GM19043 (cell line): ENCODE data around the gene PABPN1.

Source experiments
- ATAC-seq: cut with Tn5 transposase; IDR thresholded peaks from one replicate; pipeline ENCODE4 v1.9.1; 2021; ENCODE audit warnings: low read depth; ENCODE audit not compliant: unreplicated experiment

The PABPN1 gene

DNA sequence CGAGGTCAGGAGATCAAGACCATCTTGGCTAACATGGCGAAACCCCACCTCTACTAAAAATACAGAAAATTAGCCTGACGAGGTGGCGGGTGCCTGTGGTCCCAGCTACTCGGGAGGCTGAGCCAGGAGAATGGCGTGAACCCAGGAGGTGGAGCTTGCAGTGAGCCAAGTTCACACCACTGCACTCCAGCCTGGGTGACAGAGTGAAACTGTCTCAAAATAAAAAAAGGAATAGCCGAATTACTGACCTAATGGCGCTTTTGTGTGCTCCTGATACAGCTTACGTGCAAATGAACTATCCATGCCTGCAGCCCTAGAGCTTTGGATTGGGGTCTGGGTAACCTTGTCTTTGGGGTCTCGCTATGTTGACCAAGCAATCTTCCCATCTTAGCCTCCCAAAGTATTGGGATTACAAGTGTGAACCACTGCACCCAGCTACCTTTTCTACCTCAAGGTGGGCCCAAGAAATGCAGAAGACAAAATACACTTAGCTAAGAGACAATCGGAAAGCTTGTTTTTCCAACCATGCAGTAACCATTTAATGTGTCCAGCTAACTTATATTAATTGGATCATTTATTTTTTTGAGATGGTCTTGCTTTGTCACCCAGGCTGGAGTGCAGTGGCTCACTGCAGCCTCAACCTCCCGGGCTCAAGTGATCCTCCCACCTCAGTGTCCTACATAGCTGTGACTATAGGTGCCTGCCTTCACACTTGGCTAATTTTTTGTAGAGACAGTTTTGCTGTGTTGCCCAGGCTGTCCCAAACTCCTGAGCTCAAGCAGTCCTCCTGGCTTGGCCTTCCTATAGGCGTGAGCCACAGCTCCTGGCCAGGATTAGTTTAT, 5.5 kb downstream of the PABPN1 start:
- no peak for ATAC-seq

DNA sequence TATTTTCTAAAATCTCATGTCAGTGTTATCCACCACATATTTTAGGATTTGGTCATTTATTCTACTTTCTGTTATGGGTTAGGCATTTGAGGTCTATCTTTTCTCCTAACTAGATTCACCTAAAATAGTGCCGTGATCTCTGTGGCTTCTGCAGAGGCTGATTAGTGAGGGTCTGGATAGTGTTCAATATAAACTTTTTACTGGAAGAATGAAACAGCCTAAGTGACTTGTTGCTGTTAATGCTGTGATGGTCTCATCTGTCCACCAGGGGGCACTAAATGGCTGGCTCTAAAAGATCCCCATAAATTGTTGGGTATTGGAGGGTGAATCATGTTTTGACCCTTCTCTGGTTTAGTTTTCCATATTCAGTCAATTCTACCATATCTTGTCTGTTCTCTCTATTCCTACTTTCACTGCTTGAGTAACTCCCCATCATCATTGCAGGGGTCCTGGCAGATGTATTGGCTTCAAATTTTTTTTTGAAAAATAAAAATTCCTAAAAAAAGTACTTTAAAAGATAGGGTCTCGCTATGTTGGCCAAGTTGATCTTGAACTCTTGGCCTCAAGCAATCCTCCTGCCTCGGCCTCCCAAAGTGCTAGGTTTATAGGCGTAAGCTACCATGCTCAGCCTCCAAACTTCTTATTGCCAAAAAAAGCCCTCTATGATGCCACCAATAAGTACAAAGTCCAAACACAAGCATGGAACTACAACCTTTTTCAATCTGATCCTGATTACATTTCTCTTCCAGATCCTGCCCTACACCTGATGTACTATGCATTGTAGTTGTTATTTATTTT, 6.9 kb downstream of the PABPN1 start:
- ATAC-seq: no peak

DNA sequence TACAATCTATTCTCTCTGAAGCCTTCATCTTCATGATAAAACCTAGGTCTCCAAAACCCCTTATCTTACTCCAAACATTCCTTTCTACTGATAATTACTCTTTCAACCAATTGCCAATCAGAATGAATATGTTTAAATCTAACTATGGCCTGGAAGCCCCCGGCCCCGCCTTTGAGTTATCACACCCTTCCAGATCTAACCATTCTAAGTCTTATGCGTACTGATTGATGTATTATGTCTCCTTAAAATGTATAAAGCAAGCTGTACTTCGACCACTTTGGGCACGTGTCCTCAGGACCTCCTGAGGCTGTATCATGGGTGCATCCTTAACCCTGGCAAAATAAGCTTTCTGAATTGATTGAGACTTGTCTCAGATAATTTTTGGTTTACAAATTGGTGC, 14.4 kb downstream of the PABPN1 start:
- ATAC-seq: no peak

DNA sequence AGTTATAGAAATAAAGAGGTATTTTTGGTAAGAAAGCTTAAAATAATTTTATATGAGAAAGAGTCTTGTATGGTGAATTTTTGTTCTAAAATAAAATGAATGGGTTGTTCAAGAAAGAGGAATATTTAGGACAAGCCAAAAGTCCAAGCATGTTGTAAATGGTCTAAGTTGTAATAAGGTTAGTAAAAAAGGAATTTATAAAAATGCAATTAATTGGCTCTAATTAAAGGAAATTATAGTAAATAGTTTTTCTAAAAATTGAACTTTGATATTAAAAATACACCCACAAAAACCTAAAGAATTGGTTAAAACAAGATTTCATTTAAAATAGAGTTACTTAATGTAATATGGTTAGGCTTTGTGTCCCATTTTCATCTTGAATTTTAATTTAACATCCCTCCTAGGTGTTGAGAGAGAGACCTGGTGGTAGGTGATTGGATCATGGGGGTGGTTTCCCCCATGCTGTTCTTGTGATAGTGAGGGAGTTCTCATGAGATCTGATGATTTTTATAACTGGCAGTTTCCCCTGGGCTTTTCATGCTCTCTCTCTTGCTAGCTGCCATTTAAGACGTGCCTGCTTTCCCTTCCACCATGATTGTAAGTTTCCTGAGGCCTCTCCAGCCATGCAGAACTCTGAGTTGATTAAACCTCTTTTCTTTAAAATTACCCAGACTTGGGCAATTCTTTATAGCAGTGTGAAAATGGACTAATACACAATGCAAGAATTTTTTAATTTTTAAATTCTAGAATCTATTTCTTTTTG, 18.4 kb downstream of the PABPN1 start:
- no peak for ATAC-seq

DNA sequence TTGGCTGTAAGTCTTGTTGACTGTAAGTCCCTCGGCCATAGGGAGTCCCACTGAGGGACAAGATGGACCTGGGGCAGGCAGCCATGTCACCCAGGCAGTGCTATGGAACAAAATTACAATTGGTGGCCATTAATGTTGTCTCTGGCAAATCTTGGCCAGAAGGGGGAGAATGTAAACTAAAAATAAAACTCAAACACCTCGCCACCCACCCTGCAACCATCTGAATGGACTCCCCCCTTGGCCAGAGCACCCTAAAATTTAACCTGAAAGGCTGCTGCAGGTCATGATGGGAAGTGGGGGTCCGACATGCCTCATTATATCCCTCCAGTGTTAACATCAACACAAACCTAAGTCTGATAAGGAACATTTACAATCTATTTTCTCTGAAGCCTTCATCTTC, 23.2 kb downstream of the PABPN1 start:
- ATAC-seq: no peak

DNA sequence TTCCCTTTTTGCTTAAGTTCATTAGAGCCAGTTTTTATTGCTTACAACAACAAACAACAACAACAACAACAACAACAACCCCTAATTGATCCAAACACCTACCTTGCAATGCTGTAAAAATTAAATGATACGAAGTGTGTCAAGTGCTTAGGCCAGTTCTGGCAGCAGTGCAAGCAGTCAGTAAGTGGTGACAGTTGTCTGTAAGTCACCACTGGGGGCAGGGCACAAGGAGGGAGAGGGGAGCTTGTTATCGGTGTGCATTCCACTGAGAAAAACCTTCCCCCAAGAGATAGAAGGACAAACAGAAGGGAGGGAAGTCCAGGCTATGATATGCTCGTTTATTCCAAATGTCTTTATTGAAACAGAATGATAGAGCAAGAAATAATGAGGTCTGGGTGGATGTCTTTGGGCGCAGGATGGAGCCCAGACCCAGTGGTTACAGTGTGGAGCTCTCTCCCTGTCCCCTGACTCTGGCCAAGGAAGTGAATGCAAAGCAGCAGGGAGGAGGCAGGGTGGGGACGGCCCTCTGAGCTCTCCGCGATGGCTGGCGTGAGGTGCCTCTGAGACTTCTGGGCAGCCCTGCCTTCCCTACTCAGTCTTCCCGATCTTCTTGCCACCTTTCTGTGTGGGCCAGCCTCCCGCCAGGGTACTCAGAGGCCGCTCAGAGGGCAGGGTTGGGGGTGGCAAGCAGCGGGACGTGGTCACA, 24.9 kb downstream of the PABPN1 start:
- ATAC-seq: no peak

DNA sequence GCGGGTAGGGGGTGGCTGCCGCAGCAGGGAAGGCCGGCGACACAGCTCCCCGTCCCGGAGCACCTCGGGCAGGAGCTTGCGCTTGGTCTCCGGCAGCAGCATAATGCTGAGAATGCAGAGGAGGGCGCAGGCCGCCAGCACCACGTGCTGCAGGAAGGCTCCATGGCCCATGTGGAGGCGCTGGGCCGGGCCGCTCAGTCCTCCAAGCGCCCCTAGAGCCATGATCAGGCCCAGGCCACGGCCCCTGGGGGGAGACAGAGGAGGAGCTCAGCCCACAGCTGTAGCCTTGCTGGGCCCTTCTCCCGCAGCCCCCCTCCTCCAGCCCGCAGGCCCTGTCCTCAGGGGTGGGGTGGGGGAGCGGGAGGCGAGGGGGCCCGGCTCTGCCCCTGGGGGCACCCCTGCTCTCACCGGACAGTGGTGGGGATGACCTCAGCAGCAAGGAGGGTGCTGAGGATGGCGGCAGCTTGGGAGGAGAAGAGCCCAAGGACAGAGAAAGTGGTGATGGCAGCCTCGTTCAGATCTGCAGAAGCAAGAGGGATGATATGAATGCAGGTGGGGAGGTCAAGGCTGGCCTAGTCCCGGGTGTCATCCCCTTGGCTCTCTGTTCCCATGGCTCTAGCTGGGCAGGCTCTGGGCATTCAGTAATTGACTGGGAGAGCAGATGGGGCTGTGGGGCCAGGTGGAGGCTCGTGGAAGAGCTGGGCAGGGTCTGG, 25.6 kb downstream of the PABPN1 start:
- no peak for ATAC-seq

DNA sequence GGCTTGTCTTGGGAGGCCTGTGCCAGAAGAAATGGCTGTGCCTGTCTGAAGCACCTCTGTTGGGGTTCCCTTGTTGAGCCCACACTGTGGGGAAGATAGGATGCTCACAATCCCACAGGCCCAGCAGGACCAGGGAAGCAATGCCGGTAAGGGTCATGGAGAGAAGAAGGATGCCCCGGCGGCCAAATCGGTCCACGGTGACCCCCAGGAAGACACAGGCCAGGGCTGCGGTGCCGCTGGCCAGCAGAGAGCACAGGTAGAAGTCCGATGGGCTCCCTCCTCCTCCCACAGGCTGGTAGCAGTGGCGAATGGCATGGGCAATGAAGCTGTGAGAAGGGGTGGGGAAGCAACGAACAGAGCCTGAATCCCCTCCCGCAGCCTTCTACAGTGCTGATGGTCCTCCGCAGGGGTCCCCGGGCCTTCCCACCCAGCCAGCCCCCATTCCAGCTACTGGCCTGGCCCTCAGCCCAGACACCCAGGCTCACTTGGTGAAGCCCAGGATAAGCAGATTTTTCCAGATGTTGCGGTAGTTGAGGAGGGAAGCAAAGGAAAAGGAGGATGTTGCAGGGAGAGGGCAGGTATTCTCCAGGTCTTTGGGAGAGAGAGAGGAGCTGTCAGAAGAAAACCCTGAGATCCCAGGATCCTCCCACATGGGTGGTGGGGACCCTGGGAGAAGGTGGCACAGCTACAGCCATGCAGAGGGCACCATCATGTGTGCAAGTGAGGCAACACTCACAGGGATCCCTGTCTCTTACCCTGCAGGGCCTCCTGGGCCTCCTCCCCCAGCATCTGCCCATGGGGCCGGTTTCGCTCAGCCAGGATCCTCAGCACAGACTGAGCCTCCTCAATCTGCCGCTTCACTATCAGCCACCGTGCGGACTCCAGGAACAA, 26.4 kb downstream of the PABPN1 start:
- no peak for ATAC-seq

DNA sequence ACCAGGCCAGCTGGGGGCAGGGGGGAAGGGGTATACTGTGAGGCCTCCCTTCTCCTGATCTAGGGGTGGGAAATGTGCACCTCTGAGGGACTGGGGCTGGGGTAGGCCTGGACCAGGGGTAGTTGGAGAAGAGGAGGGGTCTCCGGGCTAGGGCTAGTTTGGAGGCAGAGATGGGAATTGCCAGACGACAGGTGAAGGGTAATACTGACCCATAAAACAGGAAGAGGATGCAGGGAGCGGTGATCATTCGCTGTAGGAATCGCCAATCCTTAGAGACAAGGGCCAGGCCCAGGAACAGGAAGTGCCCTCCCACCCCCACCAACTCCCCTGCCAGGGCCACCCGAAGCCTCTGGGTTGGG, 27.0 kb downstream of the PABPN1 start:
- no peak for ATAC-seq

DNA sequence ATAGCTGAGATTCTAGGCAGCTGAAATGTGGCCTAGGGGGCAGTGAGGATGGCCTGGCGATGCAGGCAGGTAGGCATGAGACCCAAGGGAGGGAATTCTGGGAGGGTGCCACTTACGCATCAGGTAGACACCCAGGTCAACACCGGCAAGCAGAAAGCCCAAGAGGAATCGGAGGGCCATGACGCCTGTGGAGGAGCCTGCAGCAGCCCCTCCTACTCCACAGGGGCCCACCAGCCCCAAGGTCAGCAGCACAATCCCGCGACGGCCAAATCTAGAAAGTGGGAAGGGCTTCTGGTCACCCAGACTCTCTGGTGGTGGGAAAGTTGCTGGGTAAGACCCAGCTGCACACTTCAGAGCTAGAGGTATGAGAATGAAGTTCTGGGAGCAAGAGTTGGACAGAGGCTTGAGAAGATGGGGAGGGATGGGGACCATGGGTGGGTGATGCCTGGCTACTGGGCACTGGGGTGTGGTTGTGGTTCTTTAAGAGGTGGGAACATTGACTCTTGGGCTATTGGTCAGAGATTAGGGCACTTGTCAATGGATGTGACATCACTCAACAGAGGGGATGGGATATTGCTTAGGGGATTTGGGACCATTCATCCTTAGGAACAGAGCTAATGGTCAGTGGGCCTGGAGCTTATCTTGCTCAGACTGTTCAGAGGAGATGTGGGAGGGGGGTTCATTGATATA, 28.0 kb downstream of the PABPN1 start:
- no peak for ATAC-seq

DNA sequence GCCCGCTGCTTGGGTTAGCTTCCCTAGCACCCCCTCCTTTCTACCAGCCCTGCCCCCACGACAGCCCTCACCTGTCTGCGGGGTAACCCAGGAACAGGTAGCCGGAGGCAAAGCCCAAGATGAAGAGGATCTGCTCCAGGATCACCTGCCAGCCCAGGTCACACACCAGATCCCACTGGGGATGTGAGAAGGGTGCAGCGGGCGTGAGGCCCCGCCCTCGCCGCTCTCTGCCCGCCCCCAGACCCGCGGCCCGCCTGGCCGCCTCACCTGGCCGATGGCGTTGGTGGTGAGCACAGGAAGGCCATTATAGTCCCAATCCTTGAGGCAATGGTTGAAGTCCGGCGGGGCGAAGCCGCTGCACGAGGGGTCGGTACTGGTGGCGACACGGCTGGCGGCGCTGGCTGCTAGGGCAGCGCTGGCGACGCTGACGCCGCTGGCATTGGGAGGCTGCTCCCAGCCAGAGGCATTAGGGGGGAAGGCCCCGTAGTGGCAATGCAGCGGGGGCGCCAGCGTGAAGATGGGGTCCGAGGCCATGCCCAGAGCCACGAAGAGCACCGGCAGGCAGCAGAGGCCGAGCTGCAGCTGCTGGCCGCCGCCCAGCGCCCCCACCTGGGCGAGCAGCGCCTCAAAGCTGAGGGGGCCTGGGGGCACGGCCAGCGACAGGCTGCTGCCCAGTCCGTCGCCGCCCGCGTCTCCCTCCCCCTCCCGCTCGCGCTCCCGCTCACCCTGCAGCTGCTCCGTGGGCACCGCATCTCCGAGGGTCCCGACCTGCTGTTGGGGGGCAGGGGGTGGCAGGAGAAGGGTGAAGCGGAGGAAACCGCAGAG, 30.6 kb downstream of the PABPN1 start:
- ATAC-seq: no peak

DNA sequence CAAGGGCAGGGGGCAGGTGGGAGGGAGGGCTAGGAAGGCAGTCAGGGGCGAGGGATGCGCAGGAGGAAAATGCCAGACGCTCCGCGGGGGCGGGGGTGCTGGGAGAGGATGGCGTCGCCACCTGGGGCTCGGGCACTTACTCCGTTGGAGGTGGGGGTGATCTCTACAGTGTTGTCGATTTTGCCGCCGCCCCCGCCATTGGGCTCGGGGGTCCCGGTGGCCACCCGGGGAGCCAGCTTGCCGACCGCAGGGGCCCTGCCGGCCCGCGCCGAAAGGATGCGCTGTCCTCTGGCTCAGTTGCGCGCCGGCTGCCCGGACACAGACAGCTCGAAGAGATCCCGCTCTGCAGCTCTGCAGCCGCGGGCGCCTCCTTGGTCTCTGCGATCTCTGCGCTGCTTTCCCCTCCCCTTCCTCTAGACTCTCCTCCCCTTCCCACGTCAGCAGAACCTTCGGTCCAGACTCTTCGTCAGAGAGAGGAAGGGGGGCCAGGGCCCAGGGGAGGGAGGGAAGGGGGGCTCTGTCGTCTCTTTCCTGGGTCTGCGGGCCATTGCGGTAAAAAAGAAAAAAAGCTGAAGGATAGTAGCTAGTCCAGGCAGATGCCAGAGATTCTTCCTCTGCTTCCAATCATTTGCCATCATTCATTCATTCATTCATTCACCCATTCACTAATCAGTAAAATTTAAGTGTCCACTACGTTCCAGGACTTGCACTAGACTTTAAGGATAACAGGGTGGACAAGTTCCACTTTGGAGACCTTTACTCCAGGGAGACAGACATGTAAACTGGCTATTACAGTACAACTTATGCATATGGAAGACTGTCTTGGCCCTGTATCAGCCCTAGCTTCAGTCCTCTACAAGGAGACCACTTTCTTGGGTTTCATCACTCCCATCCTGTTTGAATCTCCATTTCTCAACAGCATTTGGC, 31.5 kb downstream of the PABPN1 start, which contains the start of gene SLC22A17:
Gene SLC22A17 (minus strand): TSS at position 382 of the 927 bp plus-strand sequence.
- ATAC-seq: no peak

DNA sequence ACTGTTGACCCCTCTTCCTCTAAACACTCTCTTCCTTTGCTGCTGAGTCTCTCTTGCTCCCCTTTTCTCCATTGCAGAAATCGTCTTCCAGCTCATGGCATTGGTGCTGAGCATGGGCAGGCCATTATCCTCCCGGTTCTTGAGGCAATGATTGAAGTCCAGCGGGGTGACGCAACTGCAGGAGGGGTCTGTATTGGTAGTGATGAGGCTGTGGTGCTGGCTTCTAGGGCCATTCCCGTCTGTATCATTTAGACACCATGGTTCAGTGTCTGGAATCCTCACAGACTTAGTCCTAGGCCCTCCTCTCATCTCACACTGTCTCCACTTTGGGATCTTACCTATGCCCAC, 32.1 kb downstream of the PABPN1 start:
- ATAC-seq: no peak

DNA sequence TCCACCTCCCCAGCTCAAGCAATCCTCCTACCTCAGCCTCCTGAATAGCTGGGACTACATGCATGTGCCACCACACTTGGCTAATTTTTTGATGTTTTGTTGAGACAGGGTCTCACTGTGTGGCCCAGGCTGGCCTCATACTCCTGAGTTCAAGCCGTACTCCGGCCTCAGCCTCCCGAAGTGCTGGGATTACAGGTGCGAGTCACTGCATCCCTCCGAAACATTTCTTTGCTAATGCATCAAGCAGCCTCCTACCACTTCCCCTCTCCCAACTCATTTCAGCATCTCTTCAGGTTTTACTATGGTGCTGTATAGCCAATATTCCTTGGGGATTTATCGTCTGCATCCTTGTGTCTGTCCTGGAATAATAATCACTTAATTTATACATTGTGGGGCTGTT, 33.7 kb downstream of the PABPN1 start:
- ATAC-seq: no peak

DNA sequence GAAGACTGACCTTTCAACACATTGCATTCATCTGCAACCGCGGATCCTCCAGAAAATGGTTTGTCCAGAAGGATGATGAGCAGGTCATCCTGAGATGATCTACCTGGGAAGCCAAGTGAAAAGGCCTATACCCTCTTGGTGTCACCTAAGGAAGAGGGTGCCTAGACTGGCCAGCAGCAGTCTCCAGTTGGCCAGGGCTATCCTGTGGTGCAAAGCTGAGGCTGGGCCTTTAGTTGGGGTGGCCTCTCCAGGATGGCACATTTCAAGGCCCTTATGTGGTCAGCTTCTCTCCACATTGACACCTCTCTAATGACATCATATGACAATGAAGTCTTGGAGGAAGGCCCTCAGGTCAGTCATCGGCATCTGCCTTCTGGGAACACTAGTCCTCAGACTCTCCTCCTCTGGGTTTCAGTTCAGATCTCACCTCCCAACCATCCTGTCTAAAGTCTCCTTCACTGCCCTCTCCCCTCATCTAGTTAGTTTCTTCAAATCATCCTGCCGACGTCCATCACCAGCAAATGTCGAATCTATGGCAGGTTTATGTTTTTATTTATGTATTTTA, 34.7 kb downstream of the PABPN1 start:
- ATAC-seq: no peak

DNA sequence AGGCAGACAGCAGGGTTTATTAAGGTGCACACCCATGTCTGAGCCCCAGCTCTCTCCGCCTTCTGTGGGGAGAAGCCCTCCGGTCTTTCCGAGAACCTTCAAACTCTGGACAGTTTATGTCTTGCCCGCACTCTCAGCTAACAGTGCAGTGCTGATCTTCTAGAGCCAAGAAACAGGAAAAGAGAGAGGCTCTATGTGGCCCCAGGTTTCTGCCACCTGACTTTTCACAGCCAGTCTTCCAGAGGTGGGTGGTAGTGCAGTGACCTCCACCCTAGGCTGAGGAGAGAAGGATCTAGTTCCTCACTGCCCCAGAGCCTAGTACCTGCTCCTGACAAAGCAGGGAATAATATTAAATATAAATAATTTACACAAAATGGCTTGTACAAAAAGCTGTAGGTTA, 35.4 kb downstream of the PABPN1 start:
- no peak for ATAC-seq
